22Rv1 (cell line): ENCODE measurements around the gene C8A.

ENCODE experiments used
- H3K27ac ChIP-seq: fragments of 450-650 bp; 2 replicates; pipeline ENCODE4 v1.5.1; 2017
- ZFX ChIP-seq: fragments of 450-650 bp; IDR thresholded peaks from 2 replicates; pipeline ENCODE4 v1.6.1; 2017; ENCODE audit warnings: antibody characterized with exemption, borderline replicate concordance
- TF ChIP-seq, protein P1 (sequence below): fragments of 450-650 bp; IDR thresholded peaks from 2 replicates; pipeline ENCODE4 v1.5.1; 2017; ENCODE audit warnings: mild to moderate bottlenecking

C8A gene

DNA sequence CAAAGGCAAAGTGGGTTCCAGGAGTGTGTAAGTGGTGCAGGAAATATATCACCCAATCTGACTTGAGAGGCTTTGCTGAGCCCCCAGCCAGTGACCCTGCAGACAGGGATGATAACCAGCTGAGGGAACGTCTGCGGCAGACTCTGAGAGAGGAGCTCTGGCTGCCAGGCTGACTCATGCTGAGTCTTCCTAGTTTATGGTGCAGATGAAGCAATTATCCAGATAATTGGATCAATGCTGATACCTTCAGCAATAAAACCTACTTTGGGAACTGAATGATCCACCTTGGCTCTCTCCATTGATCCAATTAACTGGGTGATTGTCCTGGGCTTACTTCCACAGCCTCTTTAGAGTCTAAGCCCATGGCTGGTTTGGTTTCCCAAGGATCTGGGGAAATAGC is 103.9 kb downstream of the C8A start:
- H3K27ac ChIP-seq: no peak overlapping the region

GRCh38 chr1:56961426-56961825 is 106.8 kb downstream of the C8A start:
- TF ChIP-seq, protein P1, sequence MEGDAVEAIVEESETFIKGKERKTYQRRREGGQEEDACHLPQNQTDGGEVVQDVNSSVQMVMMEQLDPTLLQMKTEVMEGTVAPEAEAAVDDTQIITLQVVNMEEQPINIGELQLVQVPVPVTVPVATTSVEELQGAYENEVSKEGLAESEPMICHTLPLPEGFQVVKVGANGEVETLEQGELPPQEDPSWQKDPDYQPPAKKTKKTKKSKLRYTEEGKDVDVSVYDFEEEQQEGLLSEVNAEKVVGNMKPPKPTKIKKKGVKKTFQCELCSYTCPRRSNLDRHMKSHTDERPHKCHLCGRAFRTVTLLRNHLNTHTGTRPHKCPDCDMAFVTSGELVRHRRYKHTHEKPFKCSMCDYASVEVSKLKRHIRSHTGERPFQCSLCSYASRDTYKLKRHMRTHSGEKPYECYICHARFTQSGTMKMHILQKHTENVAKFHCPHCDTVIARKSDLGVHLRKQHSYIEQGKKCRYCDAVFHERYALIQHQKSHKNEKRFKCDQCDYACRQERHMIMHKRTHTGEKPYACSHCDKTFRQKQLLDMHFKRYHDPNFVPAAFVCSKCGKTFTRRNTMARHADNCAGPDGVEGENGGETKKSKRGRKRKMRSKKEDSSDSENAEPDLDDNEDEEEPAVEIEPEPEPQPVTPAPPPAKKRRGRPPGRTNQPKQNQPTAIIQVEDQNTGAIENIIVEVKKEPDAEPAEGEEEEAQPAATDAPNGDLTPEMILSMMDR: no peak
- TF ChIP-seq ZFX: no peak
- no peak overlapping the region for H3K27ac ChIP-seq

More for the DNA sequence above, 103.9 kb downstream of the C8A start:
- TF ChIP-seq, protein P1: no peak
- no peak for TF ChIP-seq ZFX

GRCh38 chr1:56963667-56964066 is 109.1 kb downstream of the C8A start:
- H3K27ac ChIP-seq: no peak overlapping the region
- TF ChIP-seq, protein P1: no peak
- TF ChIP-seq ZFX: no peak

GRCh38 chr1:56964349-56965017 is 109.9 kb downstream of the C8A start:
- no peak overlapping the region for H3K27ac ChIP-seq
- no peak for TF ChIP-seq ZFX
- TF ChIP-seq, protein P1: no peak

DNA sequence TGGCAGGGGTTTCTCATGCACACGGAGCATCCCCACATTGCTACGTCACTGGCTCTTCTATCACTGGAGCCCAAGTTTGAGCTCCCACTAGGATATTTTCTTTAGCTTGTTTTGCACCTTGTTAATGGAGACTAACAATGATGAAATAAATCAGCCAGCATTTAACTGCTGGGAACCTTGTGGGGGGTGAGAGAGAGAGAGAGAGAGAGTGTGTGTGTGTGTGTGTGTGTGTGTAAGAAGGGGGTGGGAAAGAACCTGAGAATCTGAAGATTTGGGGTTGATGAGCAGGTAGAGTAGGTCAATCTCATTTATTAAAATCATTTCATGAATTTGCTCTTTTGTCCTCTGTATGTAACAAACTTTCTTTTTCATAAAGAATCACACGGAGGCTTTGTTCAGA is 110.6 kb downstream of the C8A start:
- TF ChIP-seq, protein P1: no peak
- no peak for TF ChIP-seq ZFX
- no peak overlapping the region for H3K27ac ChIP-seq

GRCh38 chr1:56965916-56966697 is 111.5 kb downstream of the C8A start, which contains the start of gene C8B:
Gene C8B, minus strand, starts transcription at chr1:56966015. Its CDS starts 67 bp downstream, at chr1:56965948.
- TF ChIP-seq, protein P1: no peak
- TF ChIP-seq ZFX: no peak
- no peak within 1 kb of the TSS for H3K27ac ChIP-seq

DNA sequence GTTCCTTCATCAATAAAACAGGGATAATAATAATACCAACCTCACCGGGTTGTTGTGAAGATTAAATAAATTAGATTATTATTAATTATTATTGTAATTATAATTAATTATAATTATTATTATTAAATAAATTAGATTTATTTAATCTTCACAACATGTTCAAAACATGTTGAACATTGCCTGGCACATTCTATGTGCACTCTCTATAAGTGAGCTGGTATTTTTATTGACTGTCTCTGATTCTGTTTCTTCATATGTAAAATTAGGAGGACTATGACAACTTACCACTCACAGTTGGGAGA is 112.1 kb downstream of the C8A start:
- TF ChIP-seq, protein P1: no peak
- TF ChIP-seq ZFX: no peak
- H3K27ac ChIP-seq: no peak overlapping the region
